Measurements from ENCODE around the gene NR6A1.
A peak's percentile ranks its signal among the peaks of the same experiment; 100 is the strongest.

The NR6A1 gene

DNA sequence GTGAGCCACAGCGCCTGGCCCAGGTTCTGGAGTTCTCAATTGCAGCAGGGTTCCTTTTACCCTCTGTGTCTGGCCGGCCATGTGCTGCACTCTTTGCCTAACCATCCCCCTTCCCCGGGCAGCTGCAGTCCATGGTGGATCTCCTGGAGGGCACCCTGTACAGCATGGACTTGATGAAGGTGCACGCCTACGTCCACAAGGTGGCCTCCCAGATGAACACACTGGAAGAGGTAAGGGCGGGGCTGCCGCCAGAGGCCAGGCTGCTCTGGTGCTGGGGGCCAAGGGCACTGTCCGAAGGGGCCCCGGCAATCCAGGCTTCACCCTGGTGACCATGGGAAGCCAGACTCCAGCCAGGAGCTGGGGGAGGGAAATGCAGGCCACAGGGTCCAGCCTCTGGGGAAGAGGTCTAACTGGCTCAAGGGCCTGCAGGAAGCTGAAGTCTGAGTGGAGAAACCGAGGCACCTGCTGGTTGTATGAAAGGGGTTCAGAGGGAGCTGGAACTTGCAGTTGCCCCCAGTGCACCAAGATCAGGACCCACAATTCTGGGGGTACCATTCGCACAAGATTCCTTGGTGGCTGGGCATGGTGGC, 23.9 kb upstream of the NR6A1 start:
- DNase-seq (ENCODE audit: extremely low read depth, low read depth), result no peak
- TF ChIP-seq, protein P1, sequence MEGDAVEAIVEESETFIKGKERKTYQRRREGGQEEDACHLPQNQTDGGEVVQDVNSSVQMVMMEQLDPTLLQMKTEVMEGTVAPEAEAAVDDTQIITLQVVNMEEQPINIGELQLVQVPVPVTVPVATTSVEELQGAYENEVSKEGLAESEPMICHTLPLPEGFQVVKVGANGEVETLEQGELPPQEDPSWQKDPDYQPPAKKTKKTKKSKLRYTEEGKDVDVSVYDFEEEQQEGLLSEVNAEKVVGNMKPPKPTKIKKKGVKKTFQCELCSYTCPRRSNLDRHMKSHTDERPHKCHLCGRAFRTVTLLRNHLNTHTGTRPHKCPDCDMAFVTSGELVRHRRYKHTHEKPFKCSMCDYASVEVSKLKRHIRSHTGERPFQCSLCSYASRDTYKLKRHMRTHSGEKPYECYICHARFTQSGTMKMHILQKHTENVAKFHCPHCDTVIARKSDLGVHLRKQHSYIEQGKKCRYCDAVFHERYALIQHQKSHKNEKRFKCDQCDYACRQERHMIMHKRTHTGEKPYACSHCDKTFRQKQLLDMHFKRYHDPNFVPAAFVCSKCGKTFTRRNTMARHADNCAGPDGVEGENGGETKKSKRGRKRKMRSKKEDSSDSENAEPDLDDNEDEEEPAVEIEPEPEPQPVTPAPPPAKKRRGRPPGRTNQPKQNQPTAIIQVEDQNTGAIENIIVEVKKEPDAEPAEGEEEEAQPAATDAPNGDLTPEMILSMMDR (IDR thresholded peaks at IDR 0.05; ENCODE audit: low read depth, low read length), result no peak

DNA sequence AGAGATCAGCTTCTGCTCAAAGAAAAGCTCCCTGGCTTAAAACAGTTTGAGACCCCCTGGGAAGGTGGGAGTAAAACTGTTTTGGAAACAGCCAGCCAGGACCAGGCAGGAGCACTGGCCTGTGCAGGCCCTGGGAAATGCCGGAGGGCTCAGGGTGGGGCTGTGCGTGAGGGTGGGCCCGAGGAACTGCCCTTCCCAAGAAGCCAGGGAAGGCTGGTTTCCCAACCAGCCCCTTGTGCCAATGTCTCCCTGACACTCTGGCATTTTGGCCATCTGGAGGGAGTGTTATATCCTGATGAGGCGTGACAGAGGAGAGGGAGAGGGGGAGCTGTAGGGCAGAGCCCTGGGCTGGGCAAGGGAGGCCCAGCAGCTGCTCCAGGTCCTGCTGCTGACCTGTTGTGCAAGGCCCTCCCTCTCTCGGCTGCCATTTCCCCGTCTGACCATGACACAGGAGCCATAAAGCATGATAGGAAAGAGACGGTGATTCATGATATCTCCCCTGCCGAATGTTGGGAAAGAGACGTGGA, 22.0 kb upstream of the NR6A1 start:
- TF ChIP-seq, protein P1 (IDR thresholded peaks at IDR 0.05; ENCODE audit: low read depth, low read length), result no peak
- peak; percentile 32 for DNase-seq (ENCODE audit: extremely low read depth, low read depth)

DNA sequence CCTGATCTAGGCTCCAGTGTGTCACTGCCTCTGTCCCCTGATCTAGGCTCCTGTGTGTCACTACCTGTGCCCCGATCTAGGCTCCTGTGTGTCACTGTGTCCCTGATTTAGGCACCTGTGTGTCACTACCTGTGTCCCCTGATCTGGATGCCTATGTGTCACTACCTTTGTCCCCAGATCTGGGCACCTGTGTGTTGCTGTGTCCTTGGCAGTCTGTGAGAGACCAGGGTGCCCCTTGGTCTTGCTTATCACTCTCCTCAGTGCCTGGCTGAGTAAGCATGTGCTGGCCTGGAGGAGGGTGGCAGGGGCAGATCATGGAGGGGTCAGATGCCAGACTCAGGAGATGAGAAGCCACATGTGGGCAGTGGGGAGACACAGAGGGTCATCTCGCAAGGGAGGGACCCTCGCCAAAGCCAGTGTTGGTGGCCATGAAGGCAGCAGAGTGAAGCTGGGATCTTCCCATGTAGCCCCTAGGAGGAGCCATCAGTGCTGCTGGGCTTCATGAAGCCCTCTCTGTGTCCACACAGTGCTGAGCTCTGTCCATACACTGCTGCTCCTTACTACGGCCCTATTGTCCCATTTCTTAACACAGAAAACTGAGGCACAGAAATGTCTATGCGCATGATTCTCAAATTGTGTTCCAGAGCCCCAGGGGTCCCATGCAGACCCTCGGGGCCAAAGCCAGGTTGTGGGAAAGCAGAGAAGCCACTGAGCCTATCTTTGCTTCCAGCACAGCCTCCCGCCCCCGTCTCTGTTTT, 21.3 kb upstream of the NR6A1 start:
- no peak for DNase-seq (ENCODE audit: extremely low read depth, low read depth)
- TF ChIP-seq, protein P1 (IDR thresholded peaks at IDR 0.05; ENCODE audit: low read depth, low read length), result no peak

DNA sequence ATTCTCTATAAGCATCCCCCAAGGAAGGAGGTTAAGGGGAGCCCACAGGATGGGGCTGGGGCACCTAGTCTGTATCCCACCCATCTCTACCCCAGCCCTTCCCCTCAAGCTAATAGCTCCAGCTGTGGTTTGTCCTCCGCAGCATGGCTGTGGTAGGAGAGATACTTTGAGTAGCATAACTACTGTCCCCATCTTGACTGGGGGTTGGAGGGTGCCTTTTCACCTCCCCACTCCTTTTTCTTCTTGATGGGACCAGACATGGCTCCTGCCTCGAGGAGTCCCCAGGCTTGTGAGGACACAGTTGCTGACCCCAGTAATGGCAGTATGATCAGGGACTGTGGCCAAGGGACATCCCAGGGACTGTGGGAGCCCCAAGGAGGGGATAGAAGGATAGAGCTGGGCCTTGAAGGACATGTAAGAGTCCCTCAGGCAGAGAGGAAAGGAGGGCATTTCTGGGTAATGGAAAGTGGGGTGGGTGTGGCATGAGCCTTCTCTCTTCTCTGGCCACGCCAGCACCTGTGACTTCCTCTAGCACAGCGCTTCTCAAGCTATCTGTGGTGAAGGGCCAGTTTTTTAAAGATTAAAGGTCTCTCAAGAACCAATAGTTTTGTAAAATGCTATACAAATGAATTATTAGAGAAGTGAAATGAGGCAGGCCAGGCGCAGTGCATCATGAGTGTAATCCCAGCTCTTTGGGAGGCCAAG, 19.8 kb upstream of the NR6A1 start:
- no peak for DNase-seq (ENCODE audit: extremely low read depth, low read depth)
- TF ChIP-seq, protein P1 (IDR thresholded peaks at IDR 0.05; ENCODE audit: low read depth, low read length), result no peak

DNA sequence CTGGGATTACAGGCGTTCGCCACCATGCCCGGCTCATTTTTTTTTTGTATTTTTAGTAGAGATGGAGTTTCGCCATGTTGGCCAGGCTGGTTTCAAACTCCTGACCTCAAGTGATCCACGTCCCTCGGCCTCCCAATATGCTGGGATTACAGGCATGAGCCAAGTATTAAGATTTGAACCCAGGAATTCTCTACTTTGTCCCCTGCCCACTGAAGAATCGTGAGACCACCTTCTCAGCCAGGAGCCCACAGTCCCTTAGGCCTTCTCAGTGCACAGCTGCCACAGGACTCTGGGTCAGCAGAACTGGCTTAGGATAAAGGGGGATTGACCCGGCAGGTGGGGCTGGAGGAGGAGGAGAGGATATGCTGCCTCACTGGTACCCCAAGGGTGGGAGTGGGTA, 19.2 kb upstream of the NR6A1 start:
- DNase-seq (ENCODE audit: extremely low read depth, low read depth), result no peak
- TF ChIP-seq, protein P1 (IDR thresholded peaks at IDR 0.05; ENCODE audit: low read depth, low read length), result no peak

DNA sequence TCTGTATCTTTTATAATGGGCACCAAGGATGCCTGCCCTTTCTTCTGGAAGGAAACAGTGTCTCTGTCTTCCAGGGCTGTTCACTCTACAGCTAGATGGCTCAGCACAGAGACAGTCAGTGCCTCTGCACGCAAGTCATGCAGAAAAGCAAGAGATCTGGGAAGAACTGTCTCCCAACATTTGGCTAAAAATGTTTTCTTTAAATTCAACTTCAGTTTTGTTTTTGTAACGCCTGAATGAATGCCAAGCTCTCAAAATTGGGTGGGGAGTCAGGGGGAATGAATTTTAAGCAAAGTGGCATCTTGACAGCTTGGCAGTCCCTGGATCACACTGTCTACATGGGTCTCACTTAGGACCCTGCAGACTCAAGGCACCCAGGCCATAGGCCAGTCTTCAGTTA, 18.4 kb upstream of the NR6A1 start:
- TF ChIP-seq, protein P1 (IDR thresholded peaks at IDR 0.05; ENCODE audit: low read depth, low read length), result no peak
- DNase-seq (ENCODE audit: extremely low read depth, low read depth), result no peak
